Loucy (cell line): Measurements from ENCODE around the gene HYAL3.
"Not testable (repeated sequence)": the region's sequence is repeated elsewhere in the genome, so short reads cannot be mapped to it uniquely, and the experiment has no call there.

ENCODE experiments used
- EZH2phosphoT487 ChIP-seq: fragments of 200-600 bp; IDR thresholded peaks from 2 replicates; pipeline ENCODE4 v1.6.1; 2018; ENCODE audit warnings: antibody characterized with exemption, mild to moderate bottlenecking, moderate library complexity, borderline replicate concordance
- TF ChIP-seq, protein P1 (sequence below): fragments of 200-600 bp; sonication (generic); conservative IDR thresholded peaks from 2 replicates; pipeline ENCODE4 v1.5.1; 2014; ENCODE audit warnings: mild to moderate bottlenecking, antibody characterized with exemption, low read length

DNA sequence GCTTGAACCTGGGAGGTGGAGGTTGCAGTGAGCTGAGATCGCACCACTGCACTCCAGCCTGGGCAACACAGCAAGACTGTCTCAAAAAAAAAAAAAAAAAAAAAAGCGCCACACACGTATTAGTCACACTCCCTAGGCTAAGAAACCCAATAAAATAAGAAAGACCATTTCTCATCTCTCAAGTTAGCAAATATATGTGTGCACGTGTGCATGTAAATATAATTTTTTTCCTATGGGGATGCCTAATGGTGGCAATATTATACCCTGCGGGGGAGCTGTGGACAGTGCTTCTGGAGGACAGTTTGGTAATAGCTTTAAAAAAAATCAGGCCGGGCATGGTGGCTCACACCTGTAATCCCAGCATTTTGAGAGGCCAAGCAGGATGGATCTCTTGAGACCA is 15.1 kb downstream of the HYAL3 start:
- TF ChIP-seq, protein P1, sequence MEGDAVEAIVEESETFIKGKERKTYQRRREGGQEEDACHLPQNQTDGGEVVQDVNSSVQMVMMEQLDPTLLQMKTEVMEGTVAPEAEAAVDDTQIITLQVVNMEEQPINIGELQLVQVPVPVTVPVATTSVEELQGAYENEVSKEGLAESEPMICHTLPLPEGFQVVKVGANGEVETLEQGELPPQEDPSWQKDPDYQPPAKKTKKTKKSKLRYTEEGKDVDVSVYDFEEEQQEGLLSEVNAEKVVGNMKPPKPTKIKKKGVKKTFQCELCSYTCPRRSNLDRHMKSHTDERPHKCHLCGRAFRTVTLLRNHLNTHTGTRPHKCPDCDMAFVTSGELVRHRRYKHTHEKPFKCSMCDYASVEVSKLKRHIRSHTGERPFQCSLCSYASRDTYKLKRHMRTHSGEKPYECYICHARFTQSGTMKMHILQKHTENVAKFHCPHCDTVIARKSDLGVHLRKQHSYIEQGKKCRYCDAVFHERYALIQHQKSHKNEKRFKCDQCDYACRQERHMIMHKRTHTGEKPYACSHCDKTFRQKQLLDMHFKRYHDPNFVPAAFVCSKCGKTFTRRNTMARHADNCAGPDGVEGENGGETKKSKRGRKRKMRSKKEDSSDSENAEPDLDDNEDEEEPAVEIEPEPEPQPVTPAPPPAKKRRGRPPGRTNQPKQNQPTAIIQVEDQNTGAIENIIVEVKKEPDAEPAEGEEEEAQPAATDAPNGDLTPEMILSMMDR: not testable (repeated sequence)
- TF ChIP-seq EZH2phosphoT487: not testable (repeated sequence)
